B cell (primary cell): Measurements from ENCODE around the gene TBC1D4.

Source experiments
- EZH2 ChIP-seq: IDR thresholded peaks from 2 replicates; pipeline ENCODE4 v1.6.1; 2012; ENCODE audit warnings: borderline replicate concordance, low read depth, mild to moderate bottlenecking, moderate library complexity, low read length; ENCODE audit not compliant: insufficient read depth, poor library complexity, severe bottlenecking
- TF ChIP-seq, protein P1 (sequence below): fragments of 200-600 bp; IDR thresholded peaks from one replicate; pipeline ENCODE4 v1.8.0; 2022; ENCODE audit warnings: antibody characterized with exemption, mild to moderate bottlenecking

DNA sequence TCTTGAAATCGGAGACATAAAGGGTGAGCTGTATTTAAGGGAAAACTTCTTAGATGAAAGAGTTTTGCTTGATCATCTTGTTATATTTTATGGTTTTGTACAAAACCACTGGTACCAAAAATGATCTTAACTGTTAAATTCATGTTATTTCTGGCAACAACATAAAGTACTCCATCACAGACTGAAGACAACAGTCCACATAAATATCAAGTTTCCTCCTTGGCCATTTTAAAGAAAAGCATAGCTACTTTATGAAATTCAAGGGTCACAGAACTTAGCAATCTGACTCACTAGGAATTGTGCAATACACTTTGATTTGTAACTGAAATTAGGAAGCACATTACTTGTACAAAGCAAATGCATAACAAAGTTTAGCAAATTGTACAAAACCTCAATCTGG, 66.3 kb downstream of the TBC1D4 start:
- TF ChIP-seq EZH2, result no peak
- TF ChIP-seq, protein P1, sequence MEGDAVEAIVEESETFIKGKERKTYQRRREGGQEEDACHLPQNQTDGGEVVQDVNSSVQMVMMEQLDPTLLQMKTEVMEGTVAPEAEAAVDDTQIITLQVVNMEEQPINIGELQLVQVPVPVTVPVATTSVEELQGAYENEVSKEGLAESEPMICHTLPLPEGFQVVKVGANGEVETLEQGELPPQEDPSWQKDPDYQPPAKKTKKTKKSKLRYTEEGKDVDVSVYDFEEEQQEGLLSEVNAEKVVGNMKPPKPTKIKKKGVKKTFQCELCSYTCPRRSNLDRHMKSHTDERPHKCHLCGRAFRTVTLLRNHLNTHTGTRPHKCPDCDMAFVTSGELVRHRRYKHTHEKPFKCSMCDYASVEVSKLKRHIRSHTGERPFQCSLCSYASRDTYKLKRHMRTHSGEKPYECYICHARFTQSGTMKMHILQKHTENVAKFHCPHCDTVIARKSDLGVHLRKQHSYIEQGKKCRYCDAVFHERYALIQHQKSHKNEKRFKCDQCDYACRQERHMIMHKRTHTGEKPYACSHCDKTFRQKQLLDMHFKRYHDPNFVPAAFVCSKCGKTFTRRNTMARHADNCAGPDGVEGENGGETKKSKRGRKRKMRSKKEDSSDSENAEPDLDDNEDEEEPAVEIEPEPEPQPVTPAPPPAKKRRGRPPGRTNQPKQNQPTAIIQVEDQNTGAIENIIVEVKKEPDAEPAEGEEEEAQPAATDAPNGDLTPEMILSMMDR, result no peak
